MM.1S (cell line): Measurements from ENCODE around the gene APBB1IP.

Source experiments
- CTCF ChIP-seq: fragments of 300-600 bp; sonication (generic); IDR thresholded peaks from 2 replicates; pipeline ENCODE4 v1.5.1; 2016; ENCODE audit warnings: antibody characterized with exemption, low read length, mixed read lengths
- EZH2 ChIP-seq: fragments of 300-600 bp; sonication (generic); optimal IDR thresholded peaks from 2 replicates; pipeline ENCODE3; 2017; ENCODE audit warnings: low read depth, mild to moderate bottlenecking, antibody characterized with exemption, low read length, mixed read lengths
- EZH2phosphoT487 ChIP-seq: fragments of 300-600 bp; sonication (generic); IDR thresholded peaks from 2 replicates; pipeline ENCODE4 v1.6.1; 2018; ENCODE audit warnings: antibody characterized with exemption, low read length

- no peak for TF ChIP-seq EZH2phosphoT487
- TF ChIP-seq EZH2 = no peak
- no peak for TF ChIP-seq CTCF
Observed at GRCh38 chr10:26612151-26612915, 174.2 kb downstream of the APBB1IP start.
